Activated CD4-positive, CD25-positive, alpha-beta regulatory T cell treated with anti-CD3 and anti-CD28 coated beads, Interleukin-2, amount 50 U/mL, for 16 hours (primary cell): ENCODE data around the gene CLPTM1L.
"Not testable (repeated sequence)": the region's sequence is repeated elsewhere in the genome, so short reads cannot be mapped to it uniquely, and the experiment has no call there.

Experiments
- DNase-seq: peaks from one replicate; pipeline ENCODE4 v3.0.0-alpha.2; 2020; ENCODE audit warnings: low read depth, low spot score

The CLPTM1L gene

DNA sequence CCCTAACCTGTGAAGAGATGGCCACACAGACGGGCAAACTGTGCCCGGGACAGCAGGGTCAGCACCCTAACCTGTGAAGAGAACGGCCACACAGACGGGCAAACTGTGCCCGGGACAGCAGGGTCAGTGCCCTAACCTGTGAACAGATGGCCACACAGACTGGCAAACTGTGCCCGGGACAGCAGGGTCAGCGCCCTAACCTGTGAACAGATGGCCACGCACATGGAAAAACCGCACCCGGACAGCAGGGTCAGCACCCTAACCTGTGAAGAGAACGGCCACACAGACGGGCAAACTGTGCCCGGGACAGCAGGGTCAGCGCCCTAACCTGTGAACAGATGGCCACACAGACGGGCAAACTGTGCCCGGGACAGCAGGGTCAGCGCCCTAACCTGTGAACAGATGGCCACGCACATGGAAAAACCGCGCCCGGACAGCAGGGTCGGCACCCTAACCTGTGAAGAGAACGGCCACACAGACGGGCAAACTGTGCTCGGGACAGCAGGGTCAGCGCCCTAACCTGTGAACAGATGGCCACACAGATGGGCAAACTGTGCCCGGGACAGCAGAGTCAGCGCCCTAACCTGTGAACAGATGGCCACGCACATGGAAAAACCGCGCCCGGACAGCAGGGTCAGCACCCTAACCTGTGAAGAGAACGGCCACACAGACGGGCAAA is 5.6 kb downstream of the CLPTM1L start:
- DNase-seq = not testable (repeated sequence)

- DNase-seq = no peak
Measured at GRCh38 chr5:1338506-1339070, 6.3 kb downstream of the CLPTM1L start.

GRCh38 chr5:1338196-1338490 is 6.8 kb downstream of the CLPTM1L start:
- DNase-seq = no peak

DNA sequence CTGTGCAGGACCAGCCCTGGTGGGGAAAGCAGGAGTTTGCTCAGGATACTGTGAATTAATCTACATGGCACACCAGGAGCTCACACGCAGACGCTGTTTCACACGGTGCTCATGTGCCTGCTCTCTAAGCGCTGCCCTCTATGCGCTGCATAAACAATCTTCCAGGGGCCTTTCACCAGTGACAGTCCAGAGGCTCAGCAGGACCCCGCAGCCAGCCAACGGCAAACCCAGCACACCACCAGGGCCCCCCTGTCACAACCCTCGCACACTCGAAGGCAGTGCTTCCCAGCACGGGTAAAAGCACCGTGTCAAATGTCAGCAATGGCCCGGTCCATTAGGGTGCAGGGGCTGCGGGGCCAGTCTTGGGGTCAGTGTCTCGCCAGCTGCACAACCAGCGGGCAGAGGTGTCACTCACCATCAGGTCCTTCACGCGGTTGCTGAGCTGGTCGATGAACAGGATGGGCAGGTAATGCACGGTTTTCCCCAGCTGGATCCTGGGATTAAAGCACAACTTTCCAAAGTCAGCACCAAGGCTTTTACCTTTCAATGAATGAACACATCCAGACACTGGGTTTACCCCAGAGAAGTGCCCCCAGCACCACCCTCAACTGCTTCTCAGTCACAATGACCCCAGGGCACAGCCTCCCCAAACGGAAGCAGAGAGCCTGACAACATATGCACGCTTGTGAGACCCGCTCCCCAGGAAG is 7.3 kb downstream of the CLPTM1L start:
- no peak for DNase-seq

DNA sequence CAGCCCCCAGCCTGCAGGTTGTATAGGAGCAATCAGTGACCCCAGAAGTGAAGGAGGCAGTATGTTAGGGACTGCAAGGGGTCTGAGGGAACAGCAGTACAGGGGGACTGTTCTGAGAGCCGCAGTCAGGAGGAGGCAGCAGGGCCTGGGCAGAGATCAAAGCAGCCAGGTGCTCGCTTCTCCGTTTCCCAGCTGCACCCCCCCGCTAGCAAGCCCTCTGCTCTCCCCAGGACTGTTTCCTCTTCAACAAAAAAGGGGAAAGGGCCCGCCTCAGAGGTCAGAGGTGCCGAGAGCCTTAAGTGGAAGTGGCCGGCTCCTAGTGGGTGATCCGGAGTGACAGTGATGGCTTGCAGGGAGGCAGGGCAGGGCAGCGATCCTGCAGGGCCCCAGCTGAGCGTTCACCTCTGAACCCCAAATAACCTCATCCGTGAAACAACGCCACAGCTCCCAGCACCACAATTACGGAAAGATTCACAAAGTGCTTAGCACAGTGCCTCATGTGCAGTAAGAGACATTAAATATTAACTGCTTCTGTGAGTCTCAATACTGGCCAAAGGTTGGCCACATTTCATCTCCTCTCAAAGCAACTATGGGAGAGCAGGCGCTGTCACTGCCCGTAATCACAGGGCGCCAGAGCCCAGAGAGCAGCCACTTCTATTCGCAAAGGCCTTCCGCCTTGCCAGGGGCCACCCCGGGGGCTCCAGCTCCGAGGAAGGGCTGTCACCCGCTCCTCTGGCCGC is 8.0 kb downstream of the CLPTM1L start:
- no peak for DNase-seq

DNA sequence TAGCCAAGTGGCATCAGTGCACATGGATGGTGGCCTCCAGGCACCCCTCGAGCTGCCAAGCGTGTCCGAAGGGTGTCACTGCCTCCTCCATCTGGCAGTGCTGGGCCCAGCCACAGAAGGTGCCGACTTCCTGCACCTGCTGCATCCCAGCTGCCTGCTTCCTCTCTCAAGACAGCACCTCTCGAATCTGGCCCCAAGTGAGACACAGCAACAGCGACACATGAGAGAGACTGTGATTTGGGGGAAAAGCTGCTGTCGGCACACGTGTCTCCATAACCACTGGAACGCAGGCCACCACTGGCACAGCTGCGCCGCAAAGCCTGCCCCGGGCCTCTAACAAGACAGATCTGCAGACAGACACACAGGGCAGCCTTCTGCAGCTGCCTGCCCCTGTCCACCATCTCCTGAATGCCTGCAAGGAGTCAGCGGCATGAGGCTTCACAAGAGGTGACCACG is 8.8 kb downstream of the CLPTM1L start:
- no peak for DNase-seq

DNA sequence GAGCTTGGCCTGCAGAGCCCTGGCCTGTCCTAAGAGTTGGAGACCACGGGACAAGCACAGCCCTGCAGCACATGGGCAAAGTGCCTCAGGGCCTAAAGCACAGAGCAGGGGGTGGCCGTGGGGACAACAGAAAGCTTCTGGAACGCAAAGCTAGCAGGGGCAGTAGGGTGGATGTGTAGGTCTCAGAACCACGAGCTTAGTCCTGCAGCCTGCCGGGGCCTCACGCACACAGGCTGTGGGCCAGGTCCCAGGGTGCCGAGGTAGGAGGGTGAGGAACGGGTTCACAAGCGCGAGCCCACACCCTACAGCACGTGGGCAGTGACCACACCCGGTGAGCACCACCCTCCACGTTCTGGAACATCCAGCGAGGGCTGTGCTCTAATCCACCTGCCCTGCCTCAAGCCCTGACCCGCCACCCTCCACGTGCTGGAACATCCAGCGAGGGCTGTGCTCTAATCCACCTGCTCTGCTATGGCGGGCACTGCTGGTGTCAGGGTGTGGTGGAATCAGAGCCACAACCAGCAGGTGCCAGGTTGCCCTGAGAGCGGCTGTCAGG is 9.3 kb downstream of the CLPTM1L start:
- no peak for DNase-seq

- DNase-seq = no peak
Measured at GRCh38 chr5:1334831-1335539, 9.9 kb downstream of the CLPTM1L start.

DNA sequence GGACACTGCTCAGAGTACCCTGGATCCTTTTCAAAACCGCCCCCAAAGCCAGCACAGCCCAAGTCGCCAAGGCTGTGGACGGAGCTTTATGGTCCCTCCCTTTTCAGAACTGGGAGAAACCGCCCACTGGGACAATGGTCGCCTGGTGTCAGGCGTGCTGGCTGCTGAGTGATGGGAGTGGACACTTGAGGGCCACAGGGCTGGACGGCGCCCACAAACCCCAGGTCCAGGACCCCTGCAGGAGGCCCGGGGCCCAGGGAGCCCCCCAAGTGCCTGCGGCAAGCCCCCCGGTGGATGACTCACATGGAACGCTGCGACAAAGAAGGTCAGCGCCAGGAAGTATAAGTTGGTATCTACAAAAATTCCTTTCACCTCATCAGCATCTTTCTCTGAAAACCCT is 10.9 kb downstream of the CLPTM1L start:
- DNase-seq = no peak

DNA sequence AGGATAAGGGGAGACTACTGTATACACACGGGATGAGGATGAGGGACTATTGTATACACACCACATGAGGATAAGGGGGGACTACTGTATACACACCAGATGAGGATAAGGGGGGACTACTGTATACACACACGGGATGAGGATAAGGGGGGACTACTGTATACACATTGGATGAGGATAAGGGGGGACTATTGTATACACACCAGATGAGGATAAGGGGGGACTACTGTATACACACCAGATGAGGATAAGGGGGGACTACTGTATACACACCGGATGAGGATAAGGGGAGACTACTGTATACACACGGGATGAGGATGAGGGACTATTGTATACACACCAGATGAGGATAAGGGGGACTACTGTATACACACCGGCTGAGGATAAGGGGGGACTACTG is 11.6 kb downstream of the CLPTM1L start:
- DNase-seq = not testable (repeated sequence)

GRCh38 chr5:1332461-1333001 is 12.4 kb downstream of the CLPTM1L start:
- no peak for DNase-seq

DNA sequence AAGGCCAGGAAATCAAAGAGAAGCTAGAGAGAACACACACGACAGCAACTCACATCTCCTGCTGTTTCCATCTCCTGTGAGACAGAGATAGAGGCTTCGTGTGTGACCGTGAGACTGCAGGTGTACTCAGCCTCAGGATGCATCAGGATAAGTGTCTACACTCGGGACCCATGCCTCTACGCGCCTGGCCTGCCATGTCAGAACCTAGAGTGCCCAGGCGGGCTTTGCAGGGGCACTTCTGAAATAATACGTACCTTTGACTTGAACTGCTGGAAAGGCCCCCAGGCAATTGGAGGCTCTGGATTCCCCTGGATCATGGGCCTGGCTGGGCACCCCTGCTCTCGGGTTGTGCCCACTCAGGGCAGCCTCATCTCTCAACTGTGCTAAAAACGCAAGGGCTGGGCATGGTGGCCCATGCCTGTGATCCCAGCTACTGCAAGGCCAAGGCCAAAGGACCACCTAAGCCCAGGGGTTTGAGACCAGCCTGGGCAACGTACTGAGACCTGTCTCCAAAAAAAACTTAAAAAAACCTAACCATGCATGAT is 13.0 kb downstream of the CLPTM1L start:
- DNase-seq = no peak

DNA sequence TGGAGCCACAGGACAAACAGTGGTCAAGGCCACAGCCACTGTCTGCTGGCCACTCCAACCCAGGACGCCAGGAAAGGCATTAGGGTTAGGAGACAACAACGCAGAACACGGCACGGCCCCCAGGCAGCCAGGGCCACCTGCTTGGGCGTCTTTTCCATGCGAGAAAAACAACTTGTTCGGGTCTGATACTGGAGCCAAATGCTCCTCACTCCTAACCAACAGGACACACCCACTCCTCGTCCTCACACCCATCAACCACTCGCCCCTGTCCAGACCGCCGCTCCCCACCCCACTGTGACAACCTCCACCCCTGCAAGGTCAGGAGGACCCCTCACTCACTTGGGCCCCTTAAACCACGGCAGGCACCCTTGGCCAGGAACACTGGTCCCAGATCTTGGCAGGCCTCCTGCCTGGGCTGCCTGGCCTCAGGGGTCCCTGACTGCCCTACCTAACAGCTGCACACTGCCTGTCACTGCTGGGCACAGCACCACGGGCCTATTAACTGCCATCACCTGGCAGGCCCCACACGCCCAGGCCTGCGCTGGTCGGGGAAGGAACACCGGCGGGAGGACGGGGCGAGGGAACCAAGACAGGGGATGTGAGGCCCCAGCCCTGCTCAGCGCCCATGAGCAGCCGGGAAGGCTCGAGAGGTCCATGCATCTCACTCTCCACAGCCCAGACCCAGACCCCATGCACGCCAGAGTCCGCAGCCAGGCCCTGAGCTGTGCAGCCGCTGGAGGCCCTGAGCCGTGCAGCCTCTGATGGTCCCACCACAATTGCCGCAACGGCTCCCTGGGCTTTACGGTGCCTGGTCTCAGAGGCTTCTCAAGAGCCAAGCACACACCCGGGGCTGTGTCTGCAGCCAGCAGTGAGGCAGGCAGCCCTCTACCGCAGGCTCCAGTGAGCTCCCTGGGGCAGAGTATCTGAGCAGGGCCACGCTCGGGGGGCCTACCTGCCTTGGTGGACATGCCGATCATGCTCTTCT is 13.8 kb downstream of the CLPTM1L start:
- DNase-seq = no peak

DNA sequence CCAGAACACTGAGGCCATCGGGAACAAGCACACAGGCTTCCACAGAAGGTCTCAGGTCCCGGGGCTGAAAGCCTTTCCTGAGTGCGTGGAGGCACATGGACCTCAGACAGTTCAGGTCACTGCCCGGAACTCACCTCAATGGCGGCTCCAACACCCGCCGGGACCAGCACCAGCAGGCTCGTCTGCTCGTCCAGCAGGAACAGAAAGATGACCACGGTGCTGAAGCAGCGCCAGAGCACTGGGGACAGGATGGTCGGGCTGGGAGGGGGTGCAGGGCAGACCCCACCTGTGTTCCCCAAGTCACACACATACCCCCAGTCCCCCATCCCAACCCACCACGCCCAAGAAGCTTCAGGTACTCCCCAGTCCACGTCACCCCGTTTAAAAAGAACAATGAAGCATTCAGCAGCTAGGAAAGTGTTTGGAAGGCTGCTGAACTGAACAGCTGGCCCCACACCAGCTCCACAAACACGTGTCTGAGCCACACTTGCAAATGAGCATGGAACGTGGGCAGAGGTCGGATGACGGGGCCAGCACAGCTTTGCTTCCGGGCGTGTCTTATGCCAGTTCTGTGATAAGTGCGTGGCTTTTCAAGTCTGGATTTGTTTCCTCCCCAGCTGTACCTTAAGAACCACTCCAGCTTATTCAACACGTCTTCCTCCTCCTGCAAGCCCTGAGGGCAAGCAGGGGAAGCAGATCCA is 14.6 kb downstream of the CLPTM1L start:
- no peak for DNase-seq

- DNase-seq = no peak
Measured at GRCh38 chr5:1329111-1329579, 15.8 kb downstream of the CLPTM1L start.

GRCh38 chr5:1328237-1329110 is 16.4 kb downstream of the CLPTM1L start:
- not testable (repeated sequence) for DNase-seq

DNA sequence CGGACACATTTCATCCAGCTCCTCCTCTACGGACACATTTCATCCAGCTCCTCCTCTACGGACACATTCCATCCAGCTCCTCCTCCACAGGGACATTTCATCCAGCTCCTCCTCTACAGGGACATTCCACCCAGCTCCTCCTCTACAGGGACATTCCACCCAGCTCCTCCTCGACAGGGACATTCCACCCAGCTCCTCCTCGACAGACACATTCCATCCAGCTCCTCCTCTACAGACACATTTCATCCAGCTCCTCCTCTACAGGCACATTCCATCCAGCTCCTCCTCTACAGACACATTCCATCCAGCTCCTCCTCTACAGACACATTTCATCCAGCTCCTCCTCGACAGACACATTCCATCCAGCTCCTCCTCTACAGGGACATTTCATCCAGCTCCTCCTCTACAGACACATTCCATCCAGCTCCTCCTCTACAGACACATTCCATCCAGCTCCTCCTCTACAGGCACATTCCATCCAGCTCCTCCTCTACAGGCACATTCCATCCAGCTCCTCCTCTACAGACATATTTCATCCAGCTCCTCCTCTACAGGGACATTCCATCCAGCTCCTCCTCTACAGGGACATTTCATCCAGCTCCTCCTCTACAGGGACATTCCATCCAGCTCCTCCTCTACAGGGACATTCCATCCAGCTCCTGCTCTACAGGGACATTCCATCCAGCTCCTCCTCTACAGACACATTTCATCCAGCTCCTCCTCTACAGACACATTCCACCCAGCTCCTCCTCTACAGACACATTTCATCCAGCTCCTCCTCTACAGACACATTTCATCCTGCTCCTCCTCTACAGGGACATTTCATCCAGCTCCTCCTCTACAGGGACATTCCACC is 17.8 kb downstream of the CLPTM1L start:
- DNase-seq = not testable (repeated sequence)
